GM19099 (cell line): ENCODE results near the gene CILP2.

Experiments
- POLR2A ChIP-seq: IDR thresholded peaks from 3 replicates; pipeline ENCODE4 v1.6.1; 2011; ENCODE audit warnings: low read depth; ENCODE audit not compliant: insufficient read length; ENCODE audit errors: extremely low read depth

The CILP2 gene

GRCh38 chr19:19520989-19521388, 17.1 kb upstream of the CILP2 start:
- TF ChIP-seq POLR2A, result no peak

GRCh38 chr19:19523177-19523576, 14.9 kb upstream of the CILP2 start:
- no peak for TF ChIP-seq POLR2A

GRCh38 chr19:19524053-19524452, 14.0 kb upstream of the CILP2 start:
- TF ChIP-seq POLR2A, result no peak

- TF ChIP-seq POLR2A, result no peak
These were observed 12.3 kb upstream of the CILP2 start for GRCh38 chr19:19525611-19526380.

- TF ChIP-seq POLR2A, result no peak
These were observed 11.3 kb upstream of the CILP2 start for GRCh38 chr19:19526581-19527370.

- no peak for TF ChIP-seq POLR2A
These were observed 10.8 kb upstream of the CILP2 start for GRCh38 chr19:19527371-19527656.

GRCh38 chr19:19527674-19528625, 10.1 kb upstream of the CILP2 start:
- no peak for TF ChIP-seq POLR2A

GRCh38 chr19:19528721-19529490, 9.2 kb upstream of the CILP2 start, which contains the start of gene YJEFN3:
Gene YJEFN3, plus strand, starts transcription at chr19:19528911. Its CDS starts 22 bp downstream, at chr19:19528933.
- TF ChIP-seq POLR2A, result no peak

- TF ChIP-seq POLR2A, result no peak
These were observed 8.2 kb upstream of the CILP2 start for GRCh38 chr19:19529783-19530422.

- TF ChIP-seq POLR2A, result no peak
These were observed 7.7 kb upstream of the CILP2 start for GRCh38 chr19:19530423-19530804.

GRCh38 chr19:19530889-19531288, 7.2 kb upstream of the CILP2 start:
- no peak for TF ChIP-seq POLR2A

- TF ChIP-seq POLR2A, result no peak
These were observed 5.9 kb upstream of the CILP2 start for GRCh38 chr19:19531951-19532805.

GRCh38 chr19:19532806-19533701, 5.0 kb upstream of the CILP2 start:
- no peak for TF ChIP-seq POLR2A

- TF ChIP-seq POLR2A, result no peak
These were observed 4.2 kb upstream of the CILP2 start for GRCh38 chr19:19533841-19534240.
